ENCODE results near the gene POLR1D.

POLR1D gene

GRCh38 chr13:27638521-27638920 lies 16.8 kb downstream of the POLR1D start:
- DNase-seq (ENCODE audit: low read depth in 2 of 2), result no peak

GRCh38 chr13:27639186-27639585 lies 17.5 kb downstream of the POLR1D start:
- DNase-seq (ENCODE audit: low read depth in 2 of 2), result no peak

- DNase-seq (ENCODE audit: low read depth in 2 of 2), result no peak
Observed at GRCh38 chr13:27641711-27642502, 20.2 kb downstream of the POLR1D start.

- DNase-seq (ENCODE audit: low read depth in 2 of 2), result no peak
Observed at GRCh38 chr13:27643334-27644132, 21.8 kb downstream of the POLR1D start.

GRCh38 chr13:27644302-27644701 lies 22.6 kb downstream of the POLR1D start:
- DNase-seq (ENCODE audit: low read depth in 2 of 2), result no peak

GRCh38 chr13:27650312-27650711 lies 28.6 kb downstream of the POLR1D start:
- no peak for DNase-seq (ENCODE audit: low read depth in 2 of 2)

- DNase-seq (ENCODE audit: low read depth in 2 of 2), result no peak
Observed at GRCh38 chr13:27654059-27654458, 32.4 kb downstream of the POLR1D start.

- DNase-seq (ENCODE audit: low read depth in 2 of 2), result no peak
Observed at GRCh38 chr13:27654816-27655215, 33.1 kb downstream of the POLR1D start.

GRCh38 chr13:27657724-27658123 lies 36.0 kb downstream of the POLR1D start:
- no peak for DNase-seq (ENCODE audit: low read depth in 2 of 2)

GRCh38 chr13:27658546-27658945 lies 36.9 kb downstream of the POLR1D start:
- no peak for DNase-seq (ENCODE audit: low read depth in 2 of 2)

GRCh38 chr13:27659145-27659865 lies 37.6 kb downstream of the POLR1D start:
- no peak for DNase-seq (ENCODE audit: low read depth in 2 of 2)

- DNase-seq (ENCODE audit: low read depth in 2 of 2), result no peak
Observed at GRCh38 chr13:27660511-27660910, 38.8 kb downstream of the POLR1D start.

GRCh38 chr13:27661017-27661416 lies 39.3 kb downstream of the POLR1D start:
- DNase-seq (ENCODE audit: low read depth in 2 of 2), result no peak

GRCh38 chr13:27662738-27663470 lies 41.2 kb downstream of the POLR1D start:
- DNase-seq (ENCODE audit: low read depth in 2 of 2), result no peak

GRCh38 chr13:27663947-27664346 lies 42.3 kb downstream of the POLR1D start:
- DNase-seq (ENCODE audit: low read depth in 2 of 2), result no peak

GRCh38 chr13:27665333-27665732 lies 43.6 kb downstream of the POLR1D start:
- DNase-seq (ENCODE audit: low read depth in 2 of 2), result no peak

- DNase-seq (ENCODE audit: low read depth in 2 of 2), result no peak
Observed at GRCh38 chr13:27665761-27666160, 44.1 kb downstream of the POLR1D start.

GRCh38 chr13:27666951-27667350 lies 45.3 kb downstream of the POLR1D start:
- no peak for DNase-seq (ENCODE audit: low read depth in 2 of 2)

GRCh38 chr13:27667946-27668345 lies 46.3 kb downstream of the POLR1D start:
- no peak for DNase-seq (ENCODE audit: low read depth in 2 of 2)

- no peak for DNase-seq (ENCODE audit: low read depth in 2 of 2)
Observed at GRCh38 chr13:27670861-27671260, 49.2 kb downstream of the POLR1D start.

- DNase-seq (ENCODE audit: low read depth in 2 of 2), result no peak
Observed at GRCh38 chr13:27672025-27672424, 50.3 kb downstream of the POLR1D start.

All from stimulated activated CD8-positive, alpha-beta memory T cell treated with anti-CD3 and anti-CD28 coated beads, Interleukin-15, amount 100 ng/mL, for 4 hours (primary cell).